Kidney epithelial cell (primary cell): ENCODE results near the gene PGM1. TPM values are rescaled to one million over a fixed set of nuclear protein-coding genes. Genes with fewer than 3 reads are reported as not detected.

Experiments used
- DNase-seq: peaks from one replicate; pipeline ENCODE4 v3.0.0-alpha.2; 2010; ENCODE audit warnings: low read depth
- H3K27me3 ChIP-seq: 2 replicates; pipeline ENCODE4 v1.6.0; 2011; ENCODE audit warnings: low read length; ENCODE audit not compliant: control insufficient read depth, insufficient read depth
- H3K36me3 ChIP-seq: 2 replicates; pipeline ENCODE4 v1.5.1; 2011; ENCODE audit warnings: low read length; ENCODE audit not compliant: control insufficient read depth, insufficient read depth
- H3K4me3 ChIP-seq: 2 replicates; pipeline ENCODE4 v1.5.1; 2011; ENCODE audit warnings: low read depth, mild to moderate bottlenecking, control low read depth, low read length
- total RNA-seq: library from RNA; depleted of rRNA; stranded (reverse); fragments of >200 nt; gene quantifications from 2 replicates; pipeline ENCODE4 v1.2.3, GENCODE V29; 2015
- TF ChIP-seq, protein P1 (sequence below): IDR thresholded peaks from 2 replicates; pipeline ENCODE4 v1.5.1; 2011; ENCODE audit warnings: mild to moderate bottlenecking, moderate library complexity, low read length, control low read depth, inconsistent platforms; ENCODE audit not compliant: insufficient read depth, poor library complexity, severe bottlenecking

PGM1 gene
- total RNA-seq, 1 donor from 2014 or later = 36.2 TPM

DNA sequence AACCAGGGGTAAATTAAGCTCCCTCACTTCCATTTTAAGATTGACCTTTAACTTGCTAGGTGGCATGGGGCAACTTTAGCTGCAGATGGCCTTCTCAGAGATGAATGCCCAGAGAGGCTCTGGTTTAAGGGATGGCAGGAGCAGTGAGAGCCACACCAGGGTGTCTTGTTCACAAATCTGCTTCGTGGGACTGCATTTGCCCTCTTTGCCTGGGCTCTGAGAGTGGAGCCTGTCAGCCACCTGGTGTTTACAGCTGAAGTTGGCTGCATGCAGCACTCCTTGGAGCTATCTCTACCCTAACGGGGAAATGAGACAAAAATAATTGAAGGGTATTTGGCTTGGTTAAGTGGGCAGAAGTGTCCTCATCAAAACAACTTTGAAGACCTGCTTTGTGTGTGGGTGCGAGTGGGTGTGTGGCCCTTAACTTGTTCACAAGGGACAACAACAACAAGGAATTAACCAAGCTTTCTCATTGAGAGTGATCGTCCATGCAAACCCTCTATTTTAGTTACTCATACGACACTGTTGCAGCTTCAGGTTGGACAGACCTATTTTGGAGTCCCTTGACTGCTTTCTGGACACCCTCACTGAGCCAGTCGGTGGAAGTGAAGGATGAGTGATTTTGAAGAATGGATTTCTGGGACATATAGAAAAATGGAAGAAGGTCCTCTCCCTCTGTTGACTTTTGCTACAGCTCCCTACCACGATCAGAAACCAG, 29.8 kb downstream of the PGM1 start:
- DNase-seq = no peak
- no peaks in the 10 kb centered on the region for H3K36me3 ChIP-seq

DNA sequence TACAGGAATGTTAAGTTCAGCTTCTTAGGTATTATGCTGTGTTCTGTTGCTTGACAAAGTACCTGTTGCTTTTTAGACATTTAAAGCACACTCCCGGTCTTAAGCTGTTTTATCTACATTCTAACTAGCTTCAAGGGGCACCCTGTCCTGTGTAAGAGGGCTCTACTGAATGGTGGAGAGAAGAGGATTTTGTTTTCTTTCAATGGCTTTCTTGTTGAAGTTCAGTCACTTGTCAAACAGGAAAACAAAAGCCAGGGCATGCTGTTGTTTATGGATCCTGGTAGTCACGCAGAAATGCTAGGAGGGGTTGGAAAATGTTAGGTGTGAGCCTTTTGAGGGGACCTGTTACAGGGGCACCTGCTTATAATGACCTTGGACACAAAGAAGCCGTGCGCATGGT, 30.7 kb downstream of the PGM1 start:
- no peaks in the 10 kb centered on the region for H3K36me3 ChIP-seq
- DNase-seq = no peak
- H3K27me3 ChIP-seq = no peaks in the 10 kb centered on the region
- H3K4me3 ChIP-seq = no peak overlapping the region
- TF ChIP-seq, protein P1, sequence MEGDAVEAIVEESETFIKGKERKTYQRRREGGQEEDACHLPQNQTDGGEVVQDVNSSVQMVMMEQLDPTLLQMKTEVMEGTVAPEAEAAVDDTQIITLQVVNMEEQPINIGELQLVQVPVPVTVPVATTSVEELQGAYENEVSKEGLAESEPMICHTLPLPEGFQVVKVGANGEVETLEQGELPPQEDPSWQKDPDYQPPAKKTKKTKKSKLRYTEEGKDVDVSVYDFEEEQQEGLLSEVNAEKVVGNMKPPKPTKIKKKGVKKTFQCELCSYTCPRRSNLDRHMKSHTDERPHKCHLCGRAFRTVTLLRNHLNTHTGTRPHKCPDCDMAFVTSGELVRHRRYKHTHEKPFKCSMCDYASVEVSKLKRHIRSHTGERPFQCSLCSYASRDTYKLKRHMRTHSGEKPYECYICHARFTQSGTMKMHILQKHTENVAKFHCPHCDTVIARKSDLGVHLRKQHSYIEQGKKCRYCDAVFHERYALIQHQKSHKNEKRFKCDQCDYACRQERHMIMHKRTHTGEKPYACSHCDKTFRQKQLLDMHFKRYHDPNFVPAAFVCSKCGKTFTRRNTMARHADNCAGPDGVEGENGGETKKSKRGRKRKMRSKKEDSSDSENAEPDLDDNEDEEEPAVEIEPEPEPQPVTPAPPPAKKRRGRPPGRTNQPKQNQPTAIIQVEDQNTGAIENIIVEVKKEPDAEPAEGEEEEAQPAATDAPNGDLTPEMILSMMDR = no peak

More for the DNA sequence above, 29.8 kb downstream of the PGM1 start:
- Histone ChIP-seq H3K4me3 (no peak overlapping the region), H3K27me3 (no peaks in the 10 kb centered on the region)
- TF ChIP-seq, protein P1 = no peak

DNA sequence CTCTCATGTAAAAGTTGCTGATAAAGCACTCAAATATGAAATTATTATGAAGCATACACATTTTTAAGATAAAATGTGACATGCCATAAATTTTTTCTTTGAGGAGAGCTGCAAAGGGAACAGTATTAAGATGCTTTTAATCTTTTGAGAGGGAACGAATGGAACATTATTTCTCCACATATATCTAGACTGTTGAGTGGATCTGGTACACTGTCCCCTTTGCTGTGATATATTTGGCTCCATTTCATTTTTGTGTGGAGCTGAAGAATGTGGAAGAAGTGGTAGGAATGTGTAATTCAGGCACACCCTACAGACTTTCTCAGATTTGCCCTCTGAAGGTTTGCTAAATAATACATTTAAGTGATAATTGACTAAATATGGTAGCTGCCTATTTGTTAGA, 31.7 kb downstream of the PGM1 start:
- no peak for DNase-seq
- TF ChIP-seq, protein P1 = peak; percentile 18
- Histone ChIP-seq H3K27me3 (no peaks in the 10 kb centered on the region), H3K36me3 (no peaks in the 10 kb centered on the region), H3K4me3 (no peak overlapping the region)

DNA sequence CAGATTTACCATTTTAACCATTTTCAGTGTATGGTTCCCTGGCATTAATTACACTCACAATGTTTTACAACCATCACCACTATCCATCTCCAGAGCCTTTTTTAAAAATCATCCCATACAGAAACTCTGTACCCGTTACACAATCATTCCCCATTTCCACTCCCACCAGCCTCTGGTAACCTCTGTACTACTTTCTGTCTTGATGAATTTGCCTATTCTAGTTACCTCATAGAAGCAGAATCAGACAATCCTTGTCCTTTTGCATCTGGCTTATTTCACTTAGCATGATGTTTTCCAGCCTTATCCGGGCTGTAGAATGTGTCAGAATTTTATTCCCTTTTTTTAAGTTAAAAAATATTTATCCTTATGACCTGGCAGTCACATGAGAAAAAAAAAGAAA, 33.0 kb downstream of the PGM1 start:
- TF ChIP-seq, protein P1 = no peak
- Histone ChIP-seq H3K27me3 (no peaks in the 10 kb centered on the region), H3K4me3 (no peak overlapping the region), H3K36me3 (no peaks in the 10 kb centered on the region)
- no peak for DNase-seq

DNA sequence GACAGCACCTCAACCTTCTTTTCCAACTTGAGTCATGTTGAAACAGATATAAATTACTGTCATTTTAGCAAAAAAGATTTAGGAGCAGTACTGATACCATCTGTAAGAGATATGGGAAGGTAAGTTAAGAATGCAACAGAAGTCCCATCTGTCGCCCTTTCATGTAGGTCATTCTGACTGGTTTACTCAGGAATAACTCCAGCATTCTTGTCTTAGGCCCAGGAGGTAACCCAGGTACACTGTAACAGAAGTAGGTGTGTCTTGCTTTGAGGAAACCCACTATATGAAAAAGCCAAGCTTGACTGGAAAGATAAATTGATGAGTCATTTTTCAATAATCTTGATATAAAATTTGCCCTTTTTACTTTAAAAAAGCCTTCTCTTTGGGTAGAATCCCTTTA, 35.4 kb downstream of the PGM1 start:
- TF ChIP-seq, protein P1 = no peak
- DNase-seq = no peak
- H3K4me3 ChIP-seq = no peak overlapping the region
- H3K27me3 ChIP-seq = no peaks in the 10 kb centered on the region
- H3K36me3 ChIP-seq = no peaks in the 10 kb centered on the region

DNA sequence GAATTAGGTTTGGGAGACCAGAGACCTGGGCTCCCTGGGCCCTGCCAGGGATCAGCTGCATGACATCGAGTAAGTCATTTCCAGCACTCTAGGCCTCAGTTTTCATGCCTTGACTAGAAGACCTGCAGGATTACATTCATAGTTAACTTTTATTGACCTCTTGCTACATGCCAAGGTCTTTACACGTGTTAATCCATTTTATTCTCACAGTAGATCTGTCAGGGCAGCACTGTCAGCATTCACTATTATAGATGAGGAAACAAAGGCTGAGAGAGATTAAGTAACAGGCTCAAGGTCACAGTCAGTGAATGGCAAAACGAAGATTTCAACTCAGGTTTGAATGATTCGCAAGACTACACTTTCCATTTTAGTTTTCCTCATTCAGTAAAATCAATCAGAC, 37.0 kb downstream of the PGM1 start:
- Histone ChIP-seq H3K4me3 (no peak overlapping the region), H3K27me3 (no peaks in the 10 kb centered on the region), H3K36me3 (no peaks in the 10 kb centered on the region)
- no peak for DNase-seq
- TF ChIP-seq, protein P1 = no peak
